Stimulated activated CD4-positive, alpha-beta T cell treated with anti-CD3 and anti-CD28 coated beads, TNF-alpha, amount 100 ng/mL, for 4 hours (primary cell): ENCODE results near the gene DBNDD2.

Source experiments
- DNase-seq, 3 experiments: peaks; one replicate each; pipeline ENCODE4 v3.0.0-alpha.2; 2020; ENCODE audit warnings: low read depth in 3 of 3

DBNDD2 gene

GRCh38 chr20:45378191-45378590, 29.9 kb upstream of the DBNDD2 start, which contains the start of gene TP53TG5:
TSS of gene TP53TG5 (minus strand) at chr20:45378325. CDS start at chr20:45378236, 89 bp downstream.
- DNase-seq, result no peak

GRCh38 chr20:45387274-45387673, 20.8 kb upstream of the DBNDD2 start:
- DNase-seq, result no peak

GRCh38 chr20:45390931-45391330, 17.2 kb upstream of the DBNDD2 start:
- no peak for DNase-seq

GRCh38 chr20:45391559-45391958, 16.5 kb upstream of the DBNDD2 start:
- no peak for DNase-seq

GRCh38 chr20:45392733-45393132, 15.4 kb upstream of the DBNDD2 start:
- no peak for DNase-seq

GRCh38 chr20:45394221-45395113, 13.6 kb upstream of the DBNDD2 start:
- DNase-seq, result no peak

- DNase-seq, result no peak
These were observed 13.0 kb upstream of the DBNDD2 start for GRCh38 chr20:45395114-45395415.

- no peak for DNase-seq
These were observed 9.1 kb upstream of the DBNDD2 start for GRCh38 chr20:45399018-45399417.

- DNase-seq, result no peak
These were observed 7.6 kb upstream of the DBNDD2 start for GRCh38 chr20:45400346-45401031.

- no peak for DNase-seq
These were observed 5.1 kb upstream of the DBNDD2 start for GRCh38 chr20:45402946-45403345.

GRCh38 chr20:45404438-45404837, 3.7 kb upstream of the DBNDD2 start:
- DNase-seq, result no peak

- DNase-seq, result no peak
These were observed 2.4 kb upstream of the DBNDD2 start for GRCh38 chr20:45405571-45406259.

GRCh38 chr20:45406260-45407066, 1.6 kb upstream of the DBNDD2 start:
- peak; percentile 29 to 58 (median 55) for DNase-seq

GRCh38 chr20:45407067-45407745, 883 bp upstream of the DBNDD2 start:
- peak in 1 of 3 experiments; percentile 10 for DNase-seq

GRCh38 chr20:45408646-45409213, 641 bp downstream of the DBNDD2 start:
- DNase-seq, result no peak

- no peak for DNase-seq
These were observed 1.6 kb downstream of the DBNDD2 start for GRCh38 chr20:45409521-45410272.

GRCh38 chr20:45410887-45411286, 2.8 kb downstream of the DBNDD2 start:
- DNase-seq, result no peak

GRCh38 chr20:45412653-45413052, 4.6 kb downstream of the DBNDD2 start:
- DNase-seq, result no peak

GRCh38 chr20:45413479-45413878, 5.4 kb downstream of the DBNDD2 start:
- DNase-seq, result no peak
